GM23248 (cell line): ENCODE results near the gene SMYD3.

Experiments
- EZH2 ChIP-seq: fragments of 200-600 bp; sonication (generic); IDR thresholded peaks from 2 replicates; pipeline ENCODE4 v1.6.1; 2018; ENCODE audit warnings: antibody characterized with exemption, mild to moderate bottlenecking; ENCODE audit not compliant: insufficient read depth, poor library complexity, severe bottlenecking
- EZH2phosphoT487 ChIP-seq: fragments of 200-600 bp; sonication (generic); IDR thresholded peaks from 2 replicates; pipeline ENCODE4 v1.6.1; 2018; ENCODE audit warnings: antibody characterized with exemption, moderate library complexity, mild to moderate bottlenecking, low read depth; ENCODE audit not compliant: insufficient read depth

DNA sequence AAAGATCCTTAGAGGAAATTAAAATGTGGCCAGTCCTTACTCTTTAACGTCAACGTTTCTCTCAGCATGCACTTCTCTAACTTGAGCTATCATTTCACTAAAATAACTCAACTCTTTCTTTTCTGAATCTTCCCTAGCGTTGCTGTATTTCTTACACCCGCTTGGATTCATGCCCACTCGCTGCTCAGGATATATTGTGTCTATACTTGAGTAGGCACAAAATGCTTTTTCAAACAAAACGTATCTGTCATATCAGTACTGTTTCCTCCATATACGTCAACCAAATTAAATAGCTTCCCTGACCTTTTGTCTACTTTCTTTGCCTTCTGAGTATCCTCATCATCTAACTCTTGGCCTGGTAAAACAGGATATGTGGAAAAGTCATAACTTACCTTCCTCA is 549.7 kb downstream of the SMYD3 start:
- TF ChIP-seq EZH2 (no peak), EZH2phosphoT487 (no peak)
